ENCODE measurements around the gene GRIP1. TPM values are rescaled to one million over a fixed set of nuclear protein-coding genes. Genes with fewer than 3 reads are reported as not detected.

The GRIP1 gene
- total RNA-seq, 4 donors from 2014 or later = 0.85 to 1.8 TPM; not detected in 2

GRCh38 chr12:66337381-66338010 lies 341.4 kb downstream of the GRIP1 start:
- no peak for TF ChIP-seq CTCF (IDR thresholded peaks at IDR 0.05; ENCODE audit: low read depth)

GRCh38 chr12:66335746-66336145 lies 343.1 kb downstream of the GRIP1 start:
- no peak for TF ChIP-seq CTCF (IDR thresholded peaks at IDR 0.05; ENCODE audit: low read depth)

- no peak for TF ChIP-seq CTCF (IDR thresholded peaks at IDR 0.05; ENCODE audit: low read depth)
These were observed 347.1 kb downstream of the GRIP1 start for GRCh38 chr12:66331814-66332213.

- no peak for TF ChIP-seq CTCF (IDR thresholded peaks at IDR 0.05; ENCODE audit: low read depth)
These were observed 347.9 kb downstream of the GRIP1 start for GRCh38 chr12:66331016-66331415.

- no peak for TF ChIP-seq CTCF (IDR thresholded peaks at IDR 0.05; ENCODE audit: low read depth)
These were observed 348.9 kb downstream of the GRIP1 start for GRCh38 chr12:66329941-66330340.

GRCh38 chr12:66323017-66323416 lies 355.9 kb downstream of the GRIP1 start:
- no peak for TF ChIP-seq CTCF (IDR thresholded peaks at IDR 0.05; ENCODE audit: low read depth)

GRCh38 chr12:66321435-66321834 lies 357.4 kb downstream of the GRIP1 start:
- TF ChIP-seq CTCF (IDR thresholded peaks at IDR 0.05; ENCODE audit: low read depth) = no peak

Measured in subcutaneous adipose tissue (tissue), 4 donors.